Vagina (tissue), 2 donors: ENCODE data around the gene LIMCH1. TPM values are rescaled to one million over a fixed set of nuclear protein-coding genes. Genes with fewer than 3 reads are reported as not detected.

Experiments used
- DNase-seq, 2 donors: peaks; one replicate each; pipeline ENCODE4 v3.0.0-alpha.2; 2017; ENCODE audit errors: extremely low spot score in 2 of 2
- H3K27ac ChIP-seq: fragments of 200-600 bp; sonication (generic); one replicate; pipeline ENCODE4 v1.5.1; 2019
- H3K27me3 ChIP-seq: fragments of 200-600 bp; sonication (generic); one replicate; pipeline ENCODE4 v1.5.1; 2019
- H3K36me3 ChIP-seq, 2 donors: fragments of 200-600 bp; sonication (generic); one replicate each; pipeline ENCODE4 v1.5.1; 2017 to 2019
- H3K4me1 ChIP-seq: fragments of 200-600 bp; sonication (generic); one replicate; pipeline ENCODE4 v1.5.1; 2019
- H3K4me3 ChIP-seq, 2 donors: fragments of 200-600 bp; sonication (generic); 1 replicate in 1 of 2; 2 replicates in 1 of 2; pipeline ENCODE4 v1.5.1; 2016 to 2019
- H3K9me3 ChIP-seq: fragments of 200-600 bp; sonication (generic); one replicate; pipeline ENCODE4 v1.5.1; 2019
- POLR2A ChIP-seq, 2 donors: fragments of 450-650 bp; IDR thresholded peaks; one replicate each; pipeline ENCODE4 v1.6.1; 2017; ENCODE audit warnings: antibody characterized with exemption in 2 of 2, mild to moderate bottlenecking in 2 of 2, moderate library complexity in 2 of 2
- POLR2AphosphoS5 ChIP-seq, 2 donors: sonication (generic); formaldehyde crosslinking; IDR thresholded peaks; one replicate each; pipeline ENCODE4 v1.9.0; 2017; ENCODE audit warnings: antibody characterized with exemption in 2 of 2, mild to moderate bottlenecking in 2 of 2, low read depth in 1 of 2; ENCODE audit not compliant: insufficient read depth in 1 of 2
- intact Hi-C: fragments of 100-400 bp; cut with DNase I; formaldehyde crosslinking; loops from one replicate; pipeline ENCODE4 v1.15.1; 2023
- total RNA-seq: library from RNA; depleted of rRNA; stranded (reverse); fragments of >200 nt; gene quantifications from one replicate; pipeline ENCODE4 v1.2.3, GENCODE V29; 2016
- TF ChIP-seq, protein P1 (sequence below), 3 experiments: fragments of 450-650 bp in 2 of 3; fragments of 200-600 bp in 1 of 3; sonication (generic) in 1 of 3; IDR thresholded peaks; one replicate each; pipeline ENCODE4 v1.5.1; 2017 to 2019; ENCODE audit warnings: antibody characterized with exemption in 3 of 3, mild to moderate bottlenecking in 2 of 3, moderate library complexity in 2 of 3

The LIMCH1 gene
- total RNA-seq, 1 donor from 2014 or later: 17.9 TPM

DNA sequence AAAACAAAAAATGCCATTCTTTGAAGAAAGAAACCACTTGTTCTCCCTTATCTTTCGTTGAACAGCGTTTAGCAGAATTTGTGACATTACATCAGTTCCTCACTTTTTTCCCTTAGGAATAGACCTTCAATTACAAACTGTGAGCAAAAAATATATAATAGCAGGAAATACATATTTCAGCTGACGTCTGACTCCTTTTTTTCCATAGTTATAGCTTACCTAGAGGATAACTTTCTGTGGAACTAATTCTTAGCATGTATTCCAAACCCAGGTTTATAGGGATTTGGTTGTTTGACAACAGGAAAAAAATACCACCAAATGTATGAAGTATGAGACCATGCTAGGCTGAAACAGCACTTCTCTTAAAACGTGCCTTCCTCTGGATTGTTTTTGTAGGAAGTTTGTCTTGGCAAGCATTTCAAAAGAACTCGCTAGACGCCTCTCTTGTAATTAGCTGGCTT, 2.0 kb upstream of the LIMCH1 start:
- Histone ChIP-seq H3K27ac (no peak overlapping the region), H3K4me3 (no peak overlapping the region), H3K36me3 (no peaks in the 10 kb centered on the region), H3K27me3 (no peaks in the 10 kb centered on the region), H3K9me3 (no peaks in the 10 kb centered on the region), H3K4me1 (peaks cover 16% of the 10 kb centered on the region)
- peak in 1 of 2 donors; percentile 82 for TF ChIP-seq POLR2AphosphoS5 (IDR thresholded peaks at IDR 0.05; ENCODE audit: insufficient read depth in 1 of 2, low read depth in 1 of 2)
- TF ChIP-seq, protein P1, sequence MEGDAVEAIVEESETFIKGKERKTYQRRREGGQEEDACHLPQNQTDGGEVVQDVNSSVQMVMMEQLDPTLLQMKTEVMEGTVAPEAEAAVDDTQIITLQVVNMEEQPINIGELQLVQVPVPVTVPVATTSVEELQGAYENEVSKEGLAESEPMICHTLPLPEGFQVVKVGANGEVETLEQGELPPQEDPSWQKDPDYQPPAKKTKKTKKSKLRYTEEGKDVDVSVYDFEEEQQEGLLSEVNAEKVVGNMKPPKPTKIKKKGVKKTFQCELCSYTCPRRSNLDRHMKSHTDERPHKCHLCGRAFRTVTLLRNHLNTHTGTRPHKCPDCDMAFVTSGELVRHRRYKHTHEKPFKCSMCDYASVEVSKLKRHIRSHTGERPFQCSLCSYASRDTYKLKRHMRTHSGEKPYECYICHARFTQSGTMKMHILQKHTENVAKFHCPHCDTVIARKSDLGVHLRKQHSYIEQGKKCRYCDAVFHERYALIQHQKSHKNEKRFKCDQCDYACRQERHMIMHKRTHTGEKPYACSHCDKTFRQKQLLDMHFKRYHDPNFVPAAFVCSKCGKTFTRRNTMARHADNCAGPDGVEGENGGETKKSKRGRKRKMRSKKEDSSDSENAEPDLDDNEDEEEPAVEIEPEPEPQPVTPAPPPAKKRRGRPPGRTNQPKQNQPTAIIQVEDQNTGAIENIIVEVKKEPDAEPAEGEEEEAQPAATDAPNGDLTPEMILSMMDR (IDR thresholded peaks at IDR 0.05): no peak
- no peak for DNase-seq
- intact Hi-C loops: no loop called here

DNA sequence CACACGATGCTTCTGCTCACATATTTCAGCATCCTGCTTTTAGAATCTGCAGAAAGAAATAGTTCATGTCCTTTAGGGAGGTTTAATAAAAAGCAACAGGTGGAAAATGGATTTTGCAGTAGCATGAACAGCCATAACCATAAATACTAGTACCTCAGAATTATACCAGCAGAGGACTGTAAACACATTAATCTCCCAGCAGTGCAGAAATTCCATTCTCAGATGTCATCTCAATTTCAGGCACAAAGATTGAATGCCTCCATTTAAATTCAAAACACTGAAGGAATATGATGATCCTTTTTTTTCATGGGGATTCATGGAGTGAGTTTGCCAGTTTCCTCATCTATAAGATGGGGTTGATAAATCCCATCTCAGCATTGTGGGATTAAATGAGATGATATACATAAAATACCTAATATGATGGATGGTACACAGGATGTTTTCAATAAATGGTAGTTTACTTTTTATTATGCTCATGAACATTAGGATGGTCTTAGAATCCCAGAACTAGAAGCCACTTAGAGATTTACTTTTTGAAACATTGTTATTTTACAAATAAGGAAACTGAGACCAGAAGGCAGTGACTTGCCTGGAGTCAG, 566 bp upstream of the LIMCH1 start:
- Histone ChIP-seq H3K4me1 (peaks cover 16% of the 10 kb centered on the region), H3K27me3 (no peaks in the 10 kb centered on the region), H3K9me3 (no peaks in the 10 kb centered on the region), H3K4me3 (no peak overlapping the region), H3K36me3 (no peaks in the 10 kb centered on the region), H3K27ac (no peak overlapping the region)
- DNase-seq: no peak
- intact Hi-C loops: no loop called here
- TF ChIP-seq POLR2AphosphoS5 (IDR thresholded peaks at IDR 0.05; ENCODE audit: insufficient read depth in 1 of 2, low read depth in 1 of 2) (no peak), POLR2A (IDR thresholded peaks at IDR 0.05) (no peak)
- TF ChIP-seq, protein P1 (IDR thresholded peaks at IDR 0.05): no peak

DNA sequence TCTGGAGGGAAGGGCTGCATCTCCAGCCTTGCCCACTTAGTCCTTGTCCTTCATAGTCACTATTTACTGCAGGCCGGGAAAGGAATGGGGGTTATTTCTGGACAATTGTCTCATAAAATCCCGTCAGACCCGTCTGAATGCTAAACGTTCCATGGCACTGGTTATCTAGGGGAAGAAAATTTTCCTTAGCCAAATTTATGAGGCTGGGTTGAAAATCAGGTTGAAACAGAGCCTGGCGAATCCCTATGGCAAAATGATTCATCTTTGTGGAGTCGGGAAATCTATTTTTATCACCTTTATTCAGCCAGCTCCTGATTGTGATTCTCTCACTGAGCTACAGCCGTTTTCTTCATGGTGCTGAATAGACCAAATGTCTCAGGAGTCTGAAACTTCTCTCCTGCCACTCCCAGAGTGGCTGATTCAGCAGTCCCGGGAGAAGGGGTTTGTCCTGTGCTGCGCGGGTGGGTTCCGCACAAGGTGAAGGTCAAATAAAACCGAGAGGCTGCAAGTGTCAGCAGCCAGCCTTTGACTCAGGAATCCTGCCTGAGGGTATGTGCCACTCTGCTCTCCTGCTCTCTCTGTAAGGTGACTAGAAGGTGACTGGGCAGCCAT, 1.0 kb downstream of the LIMCH1 start:
- H3K4me1 ChIP-seq: peaks cover 16% of the 10 kb centered on the region
- TF ChIP-seq POLR2AphosphoS5 (IDR thresholded peaks at IDR 0.05; ENCODE audit: insufficient read depth in 1 of 2, low read depth in 1 of 2): peak in 1 of 2 donors; percentile 23
- TF ChIP-seq, protein P1 (IDR thresholded peaks at IDR 0.05): no peak
- H3K9me3 ChIP-seq: no peaks in the 10 kb centered on the region
- H3K27ac ChIP-seq: peak overlapping the region; percentile 47
- no peak overlapping the region for H3K4me3 ChIP-seq
- no peaks in the 10 kb centered on the region for H3K27me3 ChIP-seq
- no peak for DNase-seq
- no peaks in the 10 kb centered on the region for H3K36me3 ChIP-seq
- intact Hi-C loops: no loop called here

DNA sequence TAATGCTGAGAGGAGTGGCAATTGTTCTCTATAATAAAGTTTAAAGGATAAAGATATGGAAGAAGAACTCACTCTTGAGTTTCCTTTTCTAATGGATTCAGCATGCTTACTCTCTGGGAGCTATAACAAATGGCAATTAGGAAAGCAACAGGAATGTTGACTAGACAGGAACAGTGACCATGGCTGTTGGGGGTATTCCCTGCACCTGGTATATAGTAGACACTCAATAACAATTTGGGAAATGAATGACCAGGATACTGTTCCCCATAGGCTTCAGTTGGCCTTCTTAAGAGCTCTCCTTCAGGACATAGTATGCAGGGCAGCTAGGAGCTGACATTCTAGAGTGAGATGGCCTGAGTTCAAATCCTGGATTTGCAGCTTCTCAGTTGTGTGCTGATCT, 1.8 kb downstream of the LIMCH1 start:
- no peak overlapping the region for H3K4me3 ChIP-seq
- DNase-seq: no peak
- H3K36me3 ChIP-seq: no peaks in the 10 kb centered on the region
- H3K9me3 ChIP-seq: no peaks in the 10 kb centered on the region
- TF ChIP-seq POLR2AphosphoS5 (IDR thresholded peaks at IDR 0.05; ENCODE audit: insufficient read depth in 1 of 2, low read depth in 1 of 2) (no peak), POLR2A (IDR thresholded peaks at IDR 0.05) (no peak)
- TF ChIP-seq, protein P1 (IDR thresholded peaks at IDR 0.05): no peak
- H3K4me1 ChIP-seq: peaks cover 16% of the 10 kb centered on the region
- no peak overlapping the region for H3K27ac ChIP-seq
- intact Hi-C loops: no loop called here
- no peaks in the 10 kb centered on the region for H3K27me3 ChIP-seq

DNA sequence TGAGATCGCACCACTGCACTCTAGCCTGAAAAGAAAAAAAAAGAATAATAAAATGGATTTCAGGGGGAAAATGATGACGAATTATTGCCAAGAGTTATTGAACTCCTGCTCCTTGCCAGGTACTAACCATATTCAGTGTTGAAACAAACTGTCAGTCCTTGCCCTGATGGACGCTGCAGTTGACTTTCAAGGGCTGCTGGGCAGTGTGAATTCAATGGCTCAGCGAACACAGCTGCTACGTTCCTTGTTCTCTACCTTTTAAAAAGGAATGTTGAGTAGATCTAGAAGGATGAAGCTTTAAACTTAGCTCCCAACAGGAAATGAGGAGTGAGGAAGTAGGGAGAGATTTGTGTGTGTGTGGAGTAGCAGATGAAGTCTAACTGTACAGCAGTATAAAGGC, 2.7 kb downstream of the LIMCH1 start:
- intact Hi-C loops: no loop called here
- DNase-seq: no peak
- Histone ChIP-seq H3K4me3 (no peak overlapping the region), H3K27me3 (no peaks in the 10 kb centered on the region), H3K36me3 (no peaks in the 10 kb centered on the region), H3K27ac (no peak overlapping the region), H3K9me3 (no peaks in the 10 kb centered on the region), H3K4me1 (peaks cover 16% of the 10 kb centered on the region)
- no peak for TF ChIP-seq POLR2AphosphoS5 (IDR thresholded peaks at IDR 0.05; ENCODE audit: insufficient read depth in 1 of 2, low read depth in 1 of 2)
- TF ChIP-seq POLR2A (IDR thresholded peaks at IDR 0.05): no peak
- TF ChIP-seq, protein P1 (IDR thresholded peaks at IDR 0.05): no peak
